Measurements from ENCODE around the gene SBNO2.
A peak's percentile ranks its signal among the peaks of the same experiment; 100 is the strongest.

DNA sequence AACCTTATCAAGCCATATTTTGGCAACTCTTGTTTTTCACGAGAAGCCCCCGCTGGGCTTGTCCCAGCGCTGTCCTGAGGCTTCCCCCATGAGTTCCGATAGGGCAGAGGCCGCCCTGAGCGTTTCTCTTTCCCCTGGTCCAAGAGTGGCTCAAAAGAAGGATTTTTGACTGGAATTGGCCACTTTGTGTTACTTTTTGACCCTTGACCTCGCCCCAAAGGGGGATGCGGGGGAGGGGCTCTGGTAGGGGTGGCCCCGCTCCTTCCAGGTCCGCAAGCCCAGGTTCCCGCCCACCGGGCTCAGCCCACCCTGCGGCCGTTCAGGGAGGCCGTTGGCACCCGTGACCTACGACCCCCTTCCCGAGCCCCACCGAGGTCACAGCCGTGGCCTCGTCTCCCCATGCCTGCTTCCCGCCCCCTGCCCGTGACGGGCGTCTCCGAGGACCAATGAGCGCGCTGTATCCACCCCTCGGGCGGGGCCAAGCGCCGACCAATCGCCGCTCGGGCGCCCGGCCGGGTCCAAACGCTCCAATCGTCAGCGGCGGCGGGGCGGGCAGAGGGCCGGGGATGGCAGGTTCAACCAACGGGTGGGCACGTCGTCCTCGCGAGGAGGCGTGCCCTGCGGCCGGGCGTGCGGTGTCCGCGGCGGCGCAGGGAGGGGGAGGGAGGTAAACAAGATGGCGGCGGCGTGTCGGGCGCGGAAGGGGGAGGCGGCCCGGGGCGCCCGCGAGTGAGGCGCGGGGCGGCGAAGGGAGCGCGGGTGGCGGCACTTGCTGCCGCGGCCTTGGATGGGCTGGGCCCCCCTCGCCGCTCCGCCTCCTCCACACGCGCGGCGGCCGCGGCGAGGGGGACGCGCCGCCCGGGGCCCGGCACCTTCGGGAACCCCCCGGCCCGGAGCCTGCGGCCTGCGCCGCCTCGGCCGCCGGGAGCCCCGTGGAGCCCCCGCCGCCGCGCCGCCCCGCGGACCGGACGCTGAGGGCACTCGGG is 31.3 kb upstream of the SBNO2 start, which contains the start of gene STK11:
- TF ChIP-seq MAX (IDR thresholded peaks at IDR 0.05) (no peak), RXRA (IDR thresholded peaks at IDR 0.05) (peak; percentile 23 to 56), TAF1 (conservative IDR thresholded peaks at IDR 0.05) (no peak), CTCF (IDR thresholded peaks at IDR 0.05; ENCODE audit: low read depth, low read length, missing input control) (no peak), RAD21 (IDR thresholded peaks at IDR 0.05) (no peak), GABPA (IDR thresholded peaks at IDR 0.05 in 1 of 2, conservative IDR thresholded peaks at IDR 0.05 in 1 of 2) (peak in 1 of 2 donors; percentile 27)

All from liver (tissue), 3 donors.